ENCODE data around the gene ZNF664. TPM values are rescaled to one million over a fixed set of nuclear protein-coding genes. Genes with fewer than 3 reads are reported as not detected.

ZNF664 gene
- total and polyA plus RNA-seq, 2 donors (not counting 1 experiment from before 2014, with no cell fraction given) = 14.3 to 47.1 TPM

DNA sequence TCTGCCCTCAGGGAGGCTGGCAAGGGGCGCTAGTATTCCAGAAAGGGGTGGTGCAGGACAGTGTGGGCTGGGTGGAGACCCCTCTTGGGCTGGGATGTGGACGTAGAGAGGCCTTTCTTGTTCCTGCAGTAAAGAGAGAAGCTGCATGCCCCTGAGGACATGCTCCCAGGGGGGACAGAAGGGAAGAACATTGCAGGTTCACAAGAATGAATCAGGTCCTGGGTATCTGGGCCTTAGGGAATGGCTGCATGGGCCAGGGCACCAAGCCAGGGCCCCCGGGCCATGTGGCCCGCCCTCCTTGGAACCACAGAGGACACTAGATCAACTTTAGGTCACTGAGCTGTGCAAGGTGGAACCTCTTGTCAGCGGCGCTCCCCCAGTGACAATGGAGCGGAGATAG is 51.8 kb downstream of the ZNF664 start:
- ChIA-PET POLR2A (no interaction called here), CTCF (interaction anchor here (0.6 to 1.7 kb wide), 2 partner anchors 11 to 19 kb away, joined by 3 to 4 read pairs; no protein-coding TSS in a partner anchor)
- intact Hi-C loops (cut with micrococcal nuclease) = no loop called here
- Histone ChIP-seq H4K20me1 (ENCODE audit: control insufficient read depth, insufficient read depth, low read length, poor library complexity, severe bottlenecking) (no peaks in the 10 kb centered on the region), H3K9ac (ENCODE audit: low read length) (no peak overlapping the region), H3K9me3 (ENCODE audit: control extremely low read depth in 1 of 3, control insufficient read depth in 2 of 3, insufficient read depth in 1 of 3, low read length in 2 of 3) (no peaks in the 10 kb centered on the region), H3K79me2 (ENCODE audit: control insufficient read depth, insufficient read depth, low read length) (no peaks in the 10 kb centered on the region), H3K27me3 (replicated peaks in 1 of 4; ENCODE audit: control extremely low read depth in 1 of 4, control insufficient read depth in 3 of 4, insufficient read depth in 4 of 4, low read length in 3 of 4) (no peaks in the 10 kb centered on the region), H3K36me3 (replicated peaks in 1 of 2; ENCODE audit: control extremely low read depth in 1 of 2, control insufficient read depth in 1 of 2, extremely low read depth in 1 of 2, insufficient read depth in 2 of 2, low read length in 1 of 2) (no peaks in the 10 kb centered on the region), H3K4me2 (replicated peaks; ENCODE audit: low read depth, low read length, poor library complexity, severe bottlenecking) (no peak overlapping the region), H3K4me3 (ENCODE audit: control extremely low read depth in 1 of 5, extremely low read depth in 1 of 5, insufficient read depth in 1 of 5, low read depth in 2 of 5, low read length in 4 of 5) (no peak overlapping the region), H3K27ac (ENCODE audit: low read length in 2 of 2) (no peak overlapping the region), H2AFZ (ENCODE audit: insufficient read depth, low read depth, low read length, poor library complexity, severe bottlenecking) (no peak overlapping the region), H3K4me1 (ENCODE audit: control insufficient read depth in 2 of 2, insufficient read depth in 2 of 2, low read length in 2 of 2) (peaks cover 0 to 6% of the 10 kb centered on the region in 2 donors)
- H3K9me3 Mint-ChIP-seq (ENCODE audit: insufficient read depth) = no peaks in the 10 kb centered on the region
- no peaks in the 10 kb centered on the region for H3K27me3 Mint-ChIP-seq
- TF ChIP-seq, protein P1, sequence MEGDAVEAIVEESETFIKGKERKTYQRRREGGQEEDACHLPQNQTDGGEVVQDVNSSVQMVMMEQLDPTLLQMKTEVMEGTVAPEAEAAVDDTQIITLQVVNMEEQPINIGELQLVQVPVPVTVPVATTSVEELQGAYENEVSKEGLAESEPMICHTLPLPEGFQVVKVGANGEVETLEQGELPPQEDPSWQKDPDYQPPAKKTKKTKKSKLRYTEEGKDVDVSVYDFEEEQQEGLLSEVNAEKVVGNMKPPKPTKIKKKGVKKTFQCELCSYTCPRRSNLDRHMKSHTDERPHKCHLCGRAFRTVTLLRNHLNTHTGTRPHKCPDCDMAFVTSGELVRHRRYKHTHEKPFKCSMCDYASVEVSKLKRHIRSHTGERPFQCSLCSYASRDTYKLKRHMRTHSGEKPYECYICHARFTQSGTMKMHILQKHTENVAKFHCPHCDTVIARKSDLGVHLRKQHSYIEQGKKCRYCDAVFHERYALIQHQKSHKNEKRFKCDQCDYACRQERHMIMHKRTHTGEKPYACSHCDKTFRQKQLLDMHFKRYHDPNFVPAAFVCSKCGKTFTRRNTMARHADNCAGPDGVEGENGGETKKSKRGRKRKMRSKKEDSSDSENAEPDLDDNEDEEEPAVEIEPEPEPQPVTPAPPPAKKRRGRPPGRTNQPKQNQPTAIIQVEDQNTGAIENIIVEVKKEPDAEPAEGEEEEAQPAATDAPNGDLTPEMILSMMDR (IDR thresholded peaks at IDR 0.05) = no peak
- no peak for TF ChIP-seq EZH2 (IDR thresholded peaks at IDR 0.05; ENCODE audit: borderline replicate concordance, insufficient read depth, low read depth, low read length, poor library complexity, severe bottlenecking)
- H3K27ac Mint-ChIP-seq = no peak overlapping the region
- no peaks in the 10 kb centered on the region for H3K4me1 Mint-ChIP-seq
- DNase-seq (no peak), ATAC-seq (ENCODE audit: low read depth) (no peak)
- WGBS (ENCODE audit: insufficient coverage) = 55% methylated on average over 7 of the region's 7 CpGs
- no peak overlapping the region for H3K4me3 Mint-ChIP-seq

DNA sequence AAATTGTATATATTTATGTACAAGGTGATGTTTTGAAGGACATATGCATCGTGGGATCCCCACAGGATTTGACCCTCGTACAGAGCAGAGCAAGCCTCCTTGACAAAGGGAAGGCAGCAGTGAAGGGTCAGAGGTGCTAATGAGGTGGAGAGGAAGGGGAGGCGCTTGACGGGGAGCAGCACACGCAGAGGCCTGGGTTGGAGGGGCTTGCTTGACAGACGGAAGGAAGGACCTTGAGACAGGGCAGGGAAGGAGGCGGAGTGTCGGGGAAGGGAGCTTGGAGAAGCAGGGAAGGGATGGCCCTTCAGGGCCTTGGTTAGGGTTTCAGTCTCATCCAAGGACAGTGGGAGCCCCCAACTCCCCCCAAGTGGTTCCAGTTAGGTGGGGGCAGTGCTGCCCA is 52.6 kb downstream of the ZNF664 start:
- ATAC-seq (ENCODE audit: low read depth) (no peak), DNase-seq (no peak)
- CTCF ChIA-PET = no interaction called here
- Mint-ChIP-seq H3K4me3 (no peak overlapping the region), H3K27ac (no peak overlapping the region), H3K27me3 (no peaks in the 10 kb centered on the region), H3K4me1 (no peaks in the 10 kb centered on the region), H3K9me3 (ENCODE audit: insufficient read depth) (no peaks in the 10 kb centered on the region)
- Histone ChIP-seq H3K4me3 (ENCODE audit: control extremely low read depth in 1 of 5, extremely low read depth in 1 of 5, insufficient read depth in 1 of 5, low read depth in 2 of 5, low read length in 4 of 5) (no peak overlapping the region), H3K79me2 (ENCODE audit: control insufficient read depth, insufficient read depth, low read length) (no peaks in the 10 kb centered on the region), H4K20me1 (ENCODE audit: control insufficient read depth, insufficient read depth, low read length, poor library complexity, severe bottlenecking) (no peaks in the 10 kb centered on the region), H2AFZ (ENCODE audit: insufficient read depth, low read depth, low read length, poor library complexity, severe bottlenecking) (no peak overlapping the region), H3K27me3 (replicated peaks in 1 of 4; ENCODE audit: control extremely low read depth in 1 of 4, control insufficient read depth in 3 of 4, insufficient read depth in 4 of 4, low read length in 3 of 4) (no peaks in the 10 kb centered on the region), H3K9ac (ENCODE audit: low read length) (no peak overlapping the region), H3K9me3 (ENCODE audit: control extremely low read depth in 1 of 3, control insufficient read depth in 2 of 3, insufficient read depth in 1 of 3, low read length in 2 of 3) (no peaks in the 10 kb centered on the region), H3K4me2 (replicated peaks; ENCODE audit: low read depth, low read length, poor library complexity, severe bottlenecking) (no peak overlapping the region), H3K4me1 (ENCODE audit: control insufficient read depth in 2 of 2, insufficient read depth in 2 of 2, low read length in 2 of 2) (peaks cover 0 to 6% of the 10 kb centered on the region in 2 donors), H3K27ac (ENCODE audit: low read length in 2 of 2) (no peak overlapping the region), H3K36me3 (replicated peaks in 1 of 2; ENCODE audit: control extremely low read depth in 1 of 2, control insufficient read depth in 1 of 2, extremely low read depth in 1 of 2, insufficient read depth in 2 of 2, low read length in 1 of 2) (no peaks in the 10 kb centered on the region)
- 92% methylated on average over 8 of the region's 8 CpGs for WGBS (ENCODE audit: insufficient coverage)
- no peak for TF ChIP-seq EZH2 (IDR thresholded peaks at IDR 0.05; ENCODE audit: borderline replicate concordance, insufficient read depth, low read depth, low read length, poor library complexity, severe bottlenecking)
- TF ChIP-seq, protein P1 (IDR thresholded peaks at IDR 0.05) = no peak
- POLR2A ChIA-PET = no interaction called here
- intact Hi-C loops (cut with micrococcal nuclease) = no loop called here
